ENCODE measurements around the gene COPS7A. TPM values are rescaled to one million over a fixed set of nuclear protein-coding genes. Genes with fewer than 3 reads are reported as not detected.

Gene COPS7A
- polyA plus RNA-seq, 1 donor (not counting 4 experiments of a cell fraction or from before 2014, with no cell fraction given), result 85.4 TPM

DNA sequence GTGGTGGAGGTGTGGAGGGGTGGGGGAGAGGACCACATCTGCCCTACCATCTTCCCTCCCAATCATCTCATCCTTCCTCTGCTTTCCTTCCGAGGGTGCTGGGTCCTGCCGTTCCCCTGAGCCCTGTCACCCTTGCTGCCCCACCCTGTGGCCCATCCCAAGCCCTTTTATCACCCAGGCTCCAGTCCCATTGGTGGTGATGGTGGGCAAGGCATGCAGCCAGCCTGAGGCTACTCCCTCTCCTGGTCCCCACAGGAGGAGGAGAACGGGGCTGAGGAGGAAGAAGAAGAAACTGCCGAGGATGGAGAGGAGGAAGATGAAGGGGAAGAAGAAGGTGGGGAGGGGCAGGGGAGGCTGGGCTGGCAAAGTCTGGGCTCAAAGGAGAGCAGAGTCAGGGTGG lies 45.8 kb downstream of the COPS7A start:
- Histone ChIP-seq H2AFZ (ENCODE audit: control insufficient read depth, low read length) (no peak overlapping the region), H3K4me3 (ENCODE audit: control insufficient read depth in 2 of 3, extremely low read depth in 1 of 3, insufficient read depth in 2 of 3, low read depth in 1 of 3, low read length in 3 of 3) (no peak overlapping the region), H3K27me3 (ENCODE audit: control insufficient read depth, extremely low read depth, insufficient read depth, low read length) (peaks cover 21% of the 10 kb centered on the region), H3K9me3 (ENCODE audit: control insufficient read depth, low read depth, low read length) (no peaks in the 10 kb centered on the region), H3K9ac (ENCODE audit: control insufficient read depth, extremely low read depth, insufficient read depth, low read length) (no peak overlapping the region), H3K79me2 (ENCODE audit: control insufficient read depth, insufficient read depth, low read length) (peaks cover 11% of the 10 kb centered on the region), H3K9me1 (ENCODE audit: control insufficient read depth, extremely low read depth, insufficient read depth, low read length) (no peaks in the 10 kb centered on the region), H4K20me1 (ENCODE audit: control insufficient read depth, extremely low read depth, insufficient read depth, low read length) (no peaks in the 10 kb centered on the region), H3K27ac (ENCODE audit: control insufficient read depth, insufficient read depth, low read length) (no peak overlapping the region), H3K4me1 (ENCODE audit: control insufficient read depth, extremely low read depth, insufficient read depth, low read length) (peaks cover 22% of the 10 kb centered on the region), H3K4me2 (ENCODE audit: control insufficient read depth, extremely low read depth, insufficient read depth, low read depth, low read length) (no peak overlapping the region), H3K36me3 (ENCODE audit: control insufficient read depth in 2 of 2, extremely low read depth in 1 of 2, insufficient read depth in 2 of 2, low read length in 2 of 2) (peaks cover 4 to 7% of the 10 kb centered on the region in 2 experiments)
- TF ChIP-seq EZH2 (IDR thresholded peaks at IDR 0.05; ENCODE audit: low read length), result no peak
- TF ChIP-seq, protein P1, sequence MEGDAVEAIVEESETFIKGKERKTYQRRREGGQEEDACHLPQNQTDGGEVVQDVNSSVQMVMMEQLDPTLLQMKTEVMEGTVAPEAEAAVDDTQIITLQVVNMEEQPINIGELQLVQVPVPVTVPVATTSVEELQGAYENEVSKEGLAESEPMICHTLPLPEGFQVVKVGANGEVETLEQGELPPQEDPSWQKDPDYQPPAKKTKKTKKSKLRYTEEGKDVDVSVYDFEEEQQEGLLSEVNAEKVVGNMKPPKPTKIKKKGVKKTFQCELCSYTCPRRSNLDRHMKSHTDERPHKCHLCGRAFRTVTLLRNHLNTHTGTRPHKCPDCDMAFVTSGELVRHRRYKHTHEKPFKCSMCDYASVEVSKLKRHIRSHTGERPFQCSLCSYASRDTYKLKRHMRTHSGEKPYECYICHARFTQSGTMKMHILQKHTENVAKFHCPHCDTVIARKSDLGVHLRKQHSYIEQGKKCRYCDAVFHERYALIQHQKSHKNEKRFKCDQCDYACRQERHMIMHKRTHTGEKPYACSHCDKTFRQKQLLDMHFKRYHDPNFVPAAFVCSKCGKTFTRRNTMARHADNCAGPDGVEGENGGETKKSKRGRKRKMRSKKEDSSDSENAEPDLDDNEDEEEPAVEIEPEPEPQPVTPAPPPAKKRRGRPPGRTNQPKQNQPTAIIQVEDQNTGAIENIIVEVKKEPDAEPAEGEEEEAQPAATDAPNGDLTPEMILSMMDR (optimal IDR thresholded peaks at IDR 0.05 in 1 of 3, IDR thresholded peaks at IDR 0.05 in 1 of 3, conservative IDR thresholded peaks at IDR 0.05 in 1 of 3; ENCODE audit: extremely low read depth in 1 of 3, insufficient read depth in 2 of 3, low read length in 3 of 3), result no peak
- DNase-seq (ENCODE audit: low read depth, low spot score) (no peak), FAIRE-seq (no peak)
- dilution Hi-C loops (cut with MboI; ENCODE audit: extremely low pct_ligation_motif_present, low sequenced_read_pairs), result no loop called here

DNA sequence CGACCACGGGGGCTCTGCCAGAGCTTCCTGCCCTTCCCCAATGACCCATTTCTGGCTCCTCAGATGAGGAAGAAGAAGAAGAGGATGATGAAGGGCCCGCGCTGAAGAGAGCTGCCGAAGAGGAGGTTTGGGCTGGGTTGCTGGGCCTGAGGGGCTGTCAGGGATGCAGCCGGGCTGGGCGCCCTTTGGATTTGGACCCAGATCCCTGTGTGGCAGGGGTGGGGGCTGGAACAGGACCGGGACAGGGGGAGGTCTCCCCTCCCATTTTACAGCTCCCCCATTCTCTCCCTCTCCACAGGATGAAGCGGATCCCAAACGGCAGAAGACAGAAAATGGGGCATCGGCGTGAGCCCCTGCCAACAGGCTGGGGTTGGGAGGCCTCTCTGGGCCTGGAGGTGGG lies 46.2 kb downstream of the COPS7A start:
- H2AFZ ChIP-seq (ENCODE audit: control insufficient read depth, low read length), result no peak overlapping the region
- TF ChIP-seq, protein P1 (optimal IDR thresholded peaks at IDR 0.05 in 1 of 3, IDR thresholded peaks at IDR 0.05 in 1 of 3, conservative IDR thresholded peaks at IDR 0.05 in 1 of 3; ENCODE audit: extremely low read depth in 1 of 3, insufficient read depth in 2 of 3, low read length in 3 of 3), result no peak
- TF ChIP-seq EZH2 (IDR thresholded peaks at IDR 0.05; ENCODE audit: low read length), result no peak
- H3K4me2 ChIP-seq (ENCODE audit: control insufficient read depth, extremely low read depth, insufficient read depth, low read depth, low read length), result no peak overlapping the region
- no peak for DNase-seq (ENCODE audit: low read depth, low spot score)
- peaks cover 11% of the 10 kb centered on the region for H3K79me2 ChIP-seq (ENCODE audit: control insufficient read depth, insufficient read depth, low read length)
- peaks cover 18% of the 10 kb centered on the region for H3K4me1 ChIP-seq (ENCODE audit: control insufficient read depth, extremely low read depth, insufficient read depth, low read length)
- dilution Hi-C loops (cut with MboI; ENCODE audit: extremely low pct_ligation_motif_present, low sequenced_read_pairs), result no loop called here
- H4K20me1 ChIP-seq (ENCODE audit: control insufficient read depth, extremely low read depth, insufficient read depth, low read length), result no peaks in the 10 kb centered on the region
- H3K9me3 ChIP-seq (ENCODE audit: control insufficient read depth, low read depth, low read length), result no peaks in the 10 kb centered on the region
- no peak for FAIRE-seq
- H3K27ac ChIP-seq (ENCODE audit: control insufficient read depth, insufficient read depth, low read length), result no peak overlapping the region
- H3K4me3 ChIP-seq (ENCODE audit: control insufficient read depth in 2 of 3, extremely low read depth in 1 of 3, insufficient read depth in 2 of 3, low read depth in 1 of 3, low read length in 3 of 3), result no peak overlapping the region
- H3K9ac ChIP-seq (ENCODE audit: control insufficient read depth, extremely low read depth, insufficient read depth, low read length), result no peak overlapping the region
- H3K36me3 ChIP-seq (ENCODE audit: control insufficient read depth in 2 of 2, extremely low read depth in 1 of 2, insufficient read depth in 2 of 2, low read length in 2 of 2), result peaks cover 4 to 7% of the 10 kb centered on the region in 2 experiments
- no peaks in the 10 kb centered on the region for H3K9me1 ChIP-seq (ENCODE audit: control insufficient read depth, extremely low read depth, insufficient read depth, low read length)
- H3K27me3 ChIP-seq (ENCODE audit: control insufficient read depth, extremely low read depth, insufficient read depth, low read length), result peaks cover 22% of the 10 kb centered on the region

Measured in keratinocyte (primary cell).